K562 (cell line): ENCODE results near the gene RAMP2. TPM values are rescaled to one million over a fixed set of nuclear protein-coding genes. Genes with fewer than 3 reads are reported as not detected.

Experiments
- BDP1 ChIP-seq: IDR thresholded peaks from 3 replicates; pipeline ENCODE4 v1.6.1; 2011; ENCODE audit not compliant: insufficient read length, insufficient read depth
- JUNB ChIP-seq: fragments of 450-650 bp; formaldehyde crosslinking; conservative IDR thresholded peaks from 2 replicates; pipeline ENCODE4 v1.4.0; 2020; ENCODE audit warnings: mild to moderate bottlenecking
- KAT7 ChIP-seq: sonication (generic); formaldehyde crosslinking; IDR thresholded peaks from 2 replicates; pipeline ENCODE4 v1.8.0; 2022; ENCODE audit warnings: missing genetic modification reagents, mild to moderate bottlenecking, borderline replicate concordance
- KDM2B ChIP-seq: fragments of 250-450 bp; sonication (Bioruptor Pico); IDR thresholded peaks from 2 replicates; pipeline ENCODE4 v1.8.0; 2021; ENCODE audit warnings: mild to moderate bottlenecking, moderate library complexity
- MXD1 ChIP-seq: fragments of 250-450 bp; sonication (Bioruptor Pico); IDR thresholded peaks from 2 replicates; pipeline ENCODE4 v1.8.0; 2021; ENCODE audit warnings: borderline replicate concordance, mild to moderate bottlenecking, moderate library complexity; ENCODE audit not compliant: poor library complexity, severe bottlenecking
- NR2C1 ChIP-seq, 2 experiments: fragments of 450-650 bp; IDR thresholded peaks; 2 replicates each; pipeline ENCODE4 v1.6.1; 2017; ENCODE audit warnings: mild to moderate bottlenecking in 2 of 2, antibody characterized with exemption in 1 of 2, inconsistent platforms in 1 of 2, missing compliant biosample characterization in 1 of 2, missing genetic modification characterization in 1 of 2
- PHB ChIP-seq: fragments of 250-450 bp; sonication (Bioruptor Pico); IDR thresholded peaks from 2 replicates; pipeline ENCODE4 v1.5.0; 2021
- POLR2B ChIP-seq: fragments of 450-650 bp; IDR thresholded peaks from 2 replicates; pipeline ENCODE4 v1.6.1; 2018; ENCODE audit warnings: low read depth; ENCODE audit not compliant: partially characterized antibody
- POLR3G ChIP-seq: IDR thresholded peaks from 2 replicates; pipeline ENCODE4 v1.6.1; 2011; ENCODE audit not compliant: insufficient read length, insufficient replicate concordance; ENCODE audit errors: extremely low read depth
- STAT5B ChIP-seq: fragments of 250-450 bp; sonication (Bioruptor Pico); IDR thresholded peaks from 2 replicates; pipeline ENCODE4 v1.8.0; 2021; ENCODE audit warnings: mild to moderate bottlenecking, inconsistent platforms
- THRB ChIP-seq: fragments of 450-650 bp; formaldehyde crosslinking; conservative IDR thresholded peaks from 2 replicates; pipeline ENCODE4 v1.4.0; 2022; ENCODE audit warnings: mild to moderate bottlenecking, missing genetic modification characterization
- ZNF124 ChIP-seq: sonication (generic); formaldehyde crosslinking; IDR thresholded peaks from 2 replicates; pipeline ENCODE4 v1.8.1; 2022; ENCODE audit warnings: missing genetic modification reagents
- ZNF274 ChIP-seq: IDR thresholded peaks from 2 replicates; pipeline ENCODE4 v1.6.1; 2011; ENCODE audit warnings: low read depth, mild to moderate bottlenecking, low read length, moderate library complexity, borderline replicate concordance
- ZNF639 ChIP-seq, 2 experiments: fragments of 200-800 bp in 1 of 2; sonication (Bioruptor generic) in 1 of 2; sonication (generic) in 1 of 2; formaldehyde crosslinking in 1 of 2; IDR thresholded peaks in 1 of 2; conservative IDR thresholded peaks in 1 of 2; 2 replicates each; pipeline versions ENCODE4 v1.5.0 to v1.6.1; 2016 to 2020; ENCODE audit warnings: missing compliant biosample characterization in 1 of 2, missing genetic modification characterization in 1 of 2, missing genetic modification reagents in 1 of 2
- polyA plus RNA-seq, 8 experiments: library from polyadenylated mRNA; depleted of rRNA in 4 of 8; stranded (reverse) in 5 of 8; unstranded in 3 of 8; fragments of >200 nt; fragmentation: Nextera tagmentation in 2 of 8; fragmentation: Illumina TruSeq in 1 of 8; extraction: Ambion mirVana in 2 of 8; extraction: Trizol in 1 of 8; gene quantifications; 2 replicates each; pipeline versions ENCODE4 v1.2.1 to v1.2.3, GENCODE V29; 2011 to 2014; ENCODE audit warnings: inconsistent platforms in 1 of 8, missing spikeins in 1 of 8
- total RNA-seq, 7 experiments: library from RNA; depleted of rRNA in 6 of 7; stranded (reverse); fragments of >200 nt in 6 of 7; fragmentation: Illumina TruSeq in 2 of 7; extraction: Trizol in 2 of 7; gene quantifications; 2 replicates each; pipeline versions ENCODE4 v1.2.1 to v1.2.3, GENCODE V29; 2011 to 2021; ENCODE audit warnings: low replicate concordance in 1 of 7
- TF ChIP-seq, protein P1 (sequence below): sonication (generic); formaldehyde crosslinking; IDR thresholded peaks from 2 replicates; pipeline ENCODE4 v1.8.1; 2023; ENCODE audit warnings: mild to moderate bottlenecking, missing genetic modification reagents
- TF ChIP-seq, protein P2 (sequence below): fragments of 450-650 bp; formaldehyde crosslinking; IDR thresholded peaks from 2 replicates; pipeline ENCODE4 v1.4.0; 2022; ENCODE audit warnings: missing genetic modification characterization
- TF ChIP-seq, protein P3 (sequence below): fragments of 200-800 bp; sonication (Bioruptor generic); IDR thresholded peaks from 2 replicates; pipeline ENCODE4 v1.6.1; 2017; ENCODE audit warnings: missing genetic modification characterization, missing compliant biosample characterization

The RAMP2 gene
- total and polyA plus RNA-seq, 9 of the 15 experiments (the other 6 are each of a cell fraction or from before 2014, with no cell fraction given): not detected

DNA sequence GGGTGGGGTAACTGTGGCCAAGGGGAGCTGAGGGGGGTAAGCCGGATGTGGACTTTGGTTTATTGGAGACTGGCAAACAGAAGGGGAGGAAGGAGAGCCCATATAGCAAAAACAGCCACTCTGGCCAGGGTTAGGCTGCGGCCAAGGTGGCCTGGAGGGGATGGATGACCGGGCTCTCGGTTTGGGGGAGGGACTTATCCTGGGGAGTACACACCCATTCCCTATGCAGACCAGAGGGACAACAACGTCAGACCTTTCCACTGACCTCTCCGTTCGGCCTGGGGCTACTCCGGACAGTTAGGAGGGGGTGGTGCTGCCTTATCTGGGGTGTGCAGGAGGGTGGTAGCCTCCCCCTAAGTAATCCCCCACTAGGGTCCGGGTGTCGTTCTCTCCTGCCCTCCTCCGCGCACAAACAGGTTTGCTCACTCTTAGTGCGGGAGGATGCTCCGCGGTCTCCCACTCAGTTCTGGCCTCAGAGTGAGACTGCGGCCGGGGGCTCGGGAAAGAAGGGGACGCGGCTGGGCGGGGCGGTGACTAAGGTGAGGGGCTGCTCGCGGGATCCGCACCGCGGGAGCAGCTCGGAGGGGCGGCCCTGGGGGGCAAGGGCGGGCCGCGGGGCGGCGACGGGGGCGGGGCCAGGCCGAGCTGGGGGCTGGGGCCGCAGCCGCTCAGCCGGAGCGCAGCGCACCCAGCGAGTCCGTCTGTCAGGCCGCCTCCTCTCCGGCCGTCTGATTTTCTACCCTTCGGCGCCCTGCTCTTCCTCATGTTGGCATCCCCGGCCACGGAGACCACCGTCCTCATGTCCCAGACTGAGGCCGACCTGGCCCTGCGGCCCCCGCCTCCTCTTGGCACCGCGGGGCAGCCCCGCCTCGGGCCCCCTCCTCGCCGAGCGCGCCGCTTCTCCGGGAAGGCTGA lies 19.2 kb downstream of the RAMP2 start, which contains the start of gene WNK4 (continued):
- TF ChIP-seq STAT5B (CRISPR knock-in tag) (no peak), KAT7 (CRISPR knock-in tag) (no peak), POLR3G (no peak), JUNB (CRISPR knock-in tag) (no peak), ZNF124 (CRISPR knock-in tag) (no peak), MXD1 (no peak), PHB (CRISPR knock-in tag) (no peak), KDM2B (peak; percentile 95), ZNF274 (no peak), ZNF639 (CRISPR knock-in tag; conservative IDR thresholded peaks at IDR 0.05 in 1 of 2, IDR thresholded peaks at IDR 0.05 in 1 of 2) (no peak), NR2C1 (IDR thresholded peaks at IDR 0.05) (peak; percentile 47; the same call in 1 of the 2 replicates), NR2C1 (tag; IDR thresholded peaks at IDR 0.05) (no peak), POLR2B (peak; percentile 76), THRB (peak; percentile 73; the same call in 1 of the 2 replicates), BDP1 (no peak)
- TF ChIP-seq, protein P1, sequence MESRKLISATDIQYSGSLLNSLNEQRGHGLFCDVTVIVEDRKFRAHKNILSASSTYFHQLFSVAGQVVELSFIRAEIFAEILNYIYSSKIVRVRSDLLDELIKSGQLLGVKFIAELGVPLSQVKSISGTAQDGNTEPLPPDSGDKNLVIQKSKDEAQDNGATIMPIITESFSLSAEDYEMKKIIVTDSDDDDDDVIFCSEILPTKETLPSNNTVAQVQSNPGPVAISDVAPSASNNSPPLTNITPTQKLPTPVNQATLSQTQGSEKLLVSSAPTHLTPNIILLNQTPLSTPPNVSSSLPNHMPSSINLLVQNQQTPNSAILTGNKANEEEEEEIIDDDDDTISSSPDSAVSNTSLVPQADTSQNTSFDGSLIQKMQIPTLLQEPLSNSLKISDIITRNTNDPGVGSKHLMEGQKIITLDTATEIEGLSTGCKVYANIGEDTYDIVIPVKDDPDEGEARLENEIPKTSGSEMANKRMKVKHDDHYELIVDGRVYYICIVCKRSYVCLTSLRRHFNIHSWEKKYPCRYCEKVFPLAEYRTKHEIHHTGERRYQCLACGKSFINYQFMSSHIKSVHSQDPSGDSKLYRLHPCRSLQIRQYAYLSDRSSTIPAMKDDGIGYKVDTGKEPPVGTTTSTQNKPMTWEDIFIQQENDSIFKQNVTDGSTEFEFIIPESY: no peak
- TF ChIP-seq, protein P2, sequence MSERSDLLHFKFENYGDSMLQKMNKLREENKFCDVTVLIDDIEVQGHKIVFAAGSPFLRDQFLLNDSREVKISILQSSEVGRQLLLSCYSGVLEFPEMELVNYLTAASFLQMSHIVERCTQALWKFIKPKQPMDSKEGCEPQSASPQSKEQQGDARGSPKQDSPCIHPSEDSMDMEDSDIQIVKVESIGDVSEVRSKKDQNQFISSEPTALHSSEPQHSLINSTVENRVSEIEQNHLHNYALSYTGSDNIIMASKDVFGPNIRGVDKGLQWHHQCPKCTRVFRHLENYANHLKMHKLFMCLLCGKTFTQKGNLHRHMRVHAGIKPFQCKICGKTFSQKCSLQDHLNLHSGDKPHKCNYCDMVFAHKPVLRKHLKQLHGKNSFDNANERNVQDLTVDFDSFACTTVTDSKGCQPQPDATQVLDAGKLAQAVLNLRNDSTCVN: no peak
- TF ChIP-seq, protein P3, sequence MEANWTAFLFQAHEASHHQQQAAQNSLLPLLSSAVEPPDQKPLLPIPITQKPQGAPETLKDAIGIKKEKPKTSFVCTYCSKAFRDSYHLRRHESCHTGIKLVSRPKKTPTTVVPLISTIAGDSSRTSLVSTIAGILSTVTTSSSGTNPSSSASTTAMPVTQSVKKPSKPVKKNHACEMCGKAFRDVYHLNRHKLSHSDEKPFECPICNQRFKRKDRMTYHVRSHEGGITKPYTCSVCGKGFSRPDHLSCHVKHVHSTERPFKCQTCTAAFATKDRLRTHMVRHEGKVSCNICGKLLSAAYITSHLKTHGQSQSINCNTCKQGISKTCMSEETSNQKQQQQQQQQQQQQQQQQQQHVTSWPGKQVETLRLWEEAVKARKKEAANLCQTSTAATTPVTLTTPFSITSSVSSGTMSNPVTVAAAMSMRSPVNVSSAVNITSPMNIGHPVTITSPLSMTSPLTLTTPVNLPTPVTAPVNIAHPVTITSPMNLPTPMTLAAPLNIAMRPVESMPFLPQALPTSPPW (CRISPR knock-in tag): peak; percentile 92
